ENCODE results near the gene GPM6B.
"Not testable (repeated sequence)": the region's sequence is repeated elsewhere in the genome, so short reads cannot be mapped to it uniquely, and the experiment has no call there.

Gene GPM6B

DNA sequence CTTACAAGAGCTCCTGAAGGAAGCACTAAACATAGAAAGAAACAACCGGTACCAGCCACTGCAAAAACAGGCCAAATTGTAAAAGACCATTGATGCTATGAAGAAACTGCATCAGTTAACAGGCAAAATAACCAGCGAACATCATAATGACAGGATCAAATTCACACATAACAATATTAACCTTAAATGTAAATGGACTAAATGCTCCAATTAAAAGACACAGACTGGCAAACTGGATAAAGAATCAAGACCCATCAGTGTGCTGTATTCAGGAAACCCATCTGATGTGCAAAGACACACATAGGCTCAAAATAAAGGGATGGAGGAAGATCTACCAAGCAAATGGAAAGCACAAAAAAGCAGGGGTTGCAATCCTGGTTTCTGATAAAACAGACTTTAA is 90.3 kb downstream of the GPM6B start:
- not testable (repeated sequence) for H3K14ac ChIP-seq (ENCODE audit: low read length); H2BK120ac ChIP-seq (ENCODE audit: insufficient read depth, low read length, poor library complexity); H3K27me3 ChIP-seq (ENCODE audit: insufficient read depth, low read length); H3K23ac ChIP-seq (ENCODE audit: low read length); H2BK5ac ChIP-seq (ENCODE audit: low read depth, low read length, poor library complexity); H3K9me3 ChIP-seq (ENCODE audit: insufficient read depth, low read depth, low read length); H2AFZ ChIP-seq (ENCODE audit: insufficient read depth, low read length, poor library complexity); H3K18ac ChIP-seq (ENCODE audit: low read length); H3K79me1 ChIP-seq (ENCODE audit: low read length); H3K36me3 ChIP-seq (ENCODE audit: control insufficient read depth in 1 of 2, insufficient read depth in 2 of 2, low read length in 2 of 2); H3K4ac ChIP-seq (ENCODE audit: low read depth, low read length); H3K4me3 ChIP-seq (ENCODE audit: low read depth, low read length); H2AK5ac ChIP-seq (ENCODE audit: low read length); H3K4me1 ChIP-seq (ENCODE audit: control insufficient read depth in 1 of 2, insufficient read depth in 2 of 2, low read length in 2 of 2); H4K8ac ChIP-seq (ENCODE audit: low read depth, low read length); H3K9ac ChIP-seq (ENCODE audit: low read length); H4K91ac ChIP-seq (ENCODE audit: low read depth, low read length); H4K12ac ChIP-seq (ENCODE audit: low read depth, low read length); H2BK12ac ChIP-seq (ENCODE audit: low read length); H3K4me2 ChIP-seq (ENCODE audit: low read length); DNase-seq; H3K27ac ChIP-seq (ENCODE audit: low read depth, low read length); H3K79me2 ChIP-seq (ENCODE audit: control insufficient read depth, insufficient read depth, low read length, poor library complexity)
- no CpG with 5 or more reads among the region's 2 CpGs for WGBS (ENCODE audit: extremely low coverage, insufficient coverage, insufficient read length)

GRCh38 chrX:13724878-13725277 is 92.0 kb downstream of the GPM6B start:
- not testable (repeated sequence) for H3K9ac ChIP-seq (ENCODE audit: low read length); DNase-seq; H3K4me2 ChIP-seq (ENCODE audit: low read length); H3K79me2 ChIP-seq (ENCODE audit: control insufficient read depth, insufficient read depth, low read length, poor library complexity); H3K79me1 ChIP-seq (ENCODE audit: low read length); H3K4ac ChIP-seq (ENCODE audit: low read depth, low read length); H4K12ac ChIP-seq (ENCODE audit: low read depth, low read length); H3K4me1 ChIP-seq (ENCODE audit: control insufficient read depth in 1 of 2, insufficient read depth in 2 of 2, low read length in 2 of 2); H3K23ac ChIP-seq (ENCODE audit: low read length); H3K36me3 ChIP-seq (ENCODE audit: control insufficient read depth in 1 of 2, insufficient read depth in 2 of 2, low read length in 2 of 2); H4K91ac ChIP-seq (ENCODE audit: low read depth, low read length); H3K27me3 ChIP-seq (ENCODE audit: insufficient read depth, low read length); H3K14ac ChIP-seq (ENCODE audit: low read length); H2BK5ac ChIP-seq (ENCODE audit: low read depth, low read length, poor library complexity); H2AFZ ChIP-seq (ENCODE audit: insufficient read depth, low read length, poor library complexity); H4K8ac ChIP-seq (ENCODE audit: low read depth, low read length); H3K4me3 ChIP-seq (ENCODE audit: low read depth, low read length); H3K9me3 ChIP-seq (ENCODE audit: insufficient read depth, low read depth, low read length); H2AK5ac ChIP-seq (ENCODE audit: low read length); H3K18ac ChIP-seq (ENCODE audit: low read length); H2BK12ac ChIP-seq (ENCODE audit: low read length); H2BK120ac ChIP-seq (ENCODE audit: insufficient read depth, low read length, poor library complexity); H3K27ac ChIP-seq (ENCODE audit: low read depth, low read length)
- no CpG with 5 or more reads among the region's 9 CpGs for WGBS (ENCODE audit: extremely low coverage, insufficient coverage, insufficient read length)

GRCh38 chrX:13721819-13722519 is 94.9 kb downstream of the GPM6B start:
- no peaks in the 10 kb centered on the region for H3K27me3 ChIP-seq (ENCODE audit: insufficient read depth, low read length)
- H4K91ac ChIP-seq (ENCODE audit: low read depth, low read length): no peak overlapping the region
- no peak overlapping the region for H3K27ac ChIP-seq (ENCODE audit: low read depth, low read length)
- no peaks in the 10 kb centered on the region for H3K79me2 ChIP-seq (ENCODE audit: control insufficient read depth, insufficient read depth, low read length, poor library complexity)
- no peak overlapping the region for H3K14ac ChIP-seq (ENCODE audit: low read length)
- DNase-seq: no peak
- H2AK5ac ChIP-seq (ENCODE audit: low read length): no peak overlapping the region
- H3K23ac ChIP-seq (ENCODE audit: low read length): no peak overlapping the region
- no peak overlapping the region for H2BK120ac ChIP-seq (ENCODE audit: insufficient read depth, low read length, poor library complexity)
- no peak overlapping the region for H2BK5ac ChIP-seq (ENCODE audit: low read depth, low read length, poor library complexity)
- no peak overlapping the region for H2AFZ ChIP-seq (ENCODE audit: insufficient read depth, low read length, poor library complexity)
- H4K12ac ChIP-seq (ENCODE audit: low read depth, low read length): no peak overlapping the region
- H3K4ac ChIP-seq (ENCODE audit: low read depth, low read length): no peak overlapping the region
- no peak overlapping the region for H2BK12ac ChIP-seq (ENCODE audit: low read length)
- H3K4me2 ChIP-seq (ENCODE audit: low read length): no peak overlapping the region
- H4K8ac ChIP-seq (ENCODE audit: low read depth, low read length): no peak overlapping the region
- peaks cover 2 to 9% of the 10 kb centered on the region in 2 experiments for H3K36me3 ChIP-seq (ENCODE audit: control insufficient read depth in 1 of 2, insufficient read depth in 2 of 2, low read length in 2 of 2)
- no peak overlapping the region for H3K9ac ChIP-seq (ENCODE audit: low read length)
- H3K4me3 ChIP-seq (ENCODE audit: low read depth, low read length): no peak overlapping the region
- peaks cover 2% of the 10 kb centered on the region for H3K79me1 ChIP-seq (ENCODE audit: low read length)
- H3K4me1 ChIP-seq (ENCODE audit: control insufficient read depth in 1 of 2, insufficient read depth in 2 of 2, low read length in 2 of 2): peaks cover 0 to 4% of the 10 kb centered on the region in 2 experiments
- no peak overlapping the region for H3K18ac ChIP-seq (ENCODE audit: low read length)
- H3K9me3 ChIP-seq (ENCODE audit: insufficient read depth, low read depth, low read length): no peaks in the 10 kb centered on the region
- no CpG with 5 or more reads among the region's 7 CpGs for WGBS (ENCODE audit: extremely low coverage, insufficient coverage, insufficient read length)

GRCh38 chrX:13721371-13721770 is 95.5 kb downstream of the GPM6B start:
- no peak for DNase-seq
- Histone ChIP-seq H3K4me1 (ENCODE audit: control insufficient read depth in 1 of 2, insufficient read depth in 2 of 2, low read length in 2 of 2) (peaks cover 0 to 4% of the 10 kb centered on the region in 2 experiments), H2BK120ac (ENCODE audit: insufficient read depth, low read length, poor library complexity) (no peak overlapping the region), H3K4ac (ENCODE audit: low read depth, low read length) (peak overlapping the region; percentile 55), H3K14ac (ENCODE audit: low read length) (no peak overlapping the region), H4K91ac (ENCODE audit: low read depth, low read length) (no peak overlapping the region), H3K4me2 (ENCODE audit: low read length) (no peak overlapping the region), H2BK12ac (ENCODE audit: low read length) (no peak overlapping the region), H3K27ac (ENCODE audit: low read depth, low read length) (no peak overlapping the region), H2AK5ac (ENCODE audit: low read length) (no peak overlapping the region), H3K79me1 (ENCODE audit: low read length) (peaks cover 2% of the 10 kb centered on the region), H4K12ac (ENCODE audit: low read depth, low read length) (no peak overlapping the region), H3K36me3 (ENCODE audit: control insufficient read depth in 1 of 2, insufficient read depth in 2 of 2, low read length in 2 of 2) (peaks cover 3 to 11% of the 10 kb centered on the region in 2 experiments), H2AFZ (ENCODE audit: insufficient read depth, low read length, poor library complexity) (no peak overlapping the region), H3K27me3 (ENCODE audit: insufficient read depth, low read length) (no peaks in the 10 kb centered on the region), H3K9me3 (ENCODE audit: insufficient read depth, low read depth, low read length) (no peaks in the 10 kb centered on the region), H3K23ac (ENCODE audit: low read length) (no peak overlapping the region), H3K4me3 (ENCODE audit: low read depth, low read length) (no peak overlapping the region), H3K18ac (ENCODE audit: low read length) (no peak overlapping the region), H3K79me2 (ENCODE audit: control insufficient read depth, insufficient read depth, low read length, poor library complexity) (no peaks in the 10 kb centered on the region), H2BK5ac (ENCODE audit: low read depth, low read length, poor library complexity) (no peak overlapping the region), H3K9ac (ENCODE audit: low read length) (no peak overlapping the region), H4K8ac (ENCODE audit: low read depth, low read length) (no peak overlapping the region)
- no CpG with 5 or more reads among the region's 4 CpGs for WGBS (ENCODE audit: extremely low coverage, insufficient coverage, insufficient read length)
